ENCODE data around the gene INPP5A.
"Not testable (repeated sequence)": the region's sequence is repeated elsewhere in the genome, so short reads cannot be mapped to it uniquely, and the experiment has no call there.

Gene INPP5A

DNA sequence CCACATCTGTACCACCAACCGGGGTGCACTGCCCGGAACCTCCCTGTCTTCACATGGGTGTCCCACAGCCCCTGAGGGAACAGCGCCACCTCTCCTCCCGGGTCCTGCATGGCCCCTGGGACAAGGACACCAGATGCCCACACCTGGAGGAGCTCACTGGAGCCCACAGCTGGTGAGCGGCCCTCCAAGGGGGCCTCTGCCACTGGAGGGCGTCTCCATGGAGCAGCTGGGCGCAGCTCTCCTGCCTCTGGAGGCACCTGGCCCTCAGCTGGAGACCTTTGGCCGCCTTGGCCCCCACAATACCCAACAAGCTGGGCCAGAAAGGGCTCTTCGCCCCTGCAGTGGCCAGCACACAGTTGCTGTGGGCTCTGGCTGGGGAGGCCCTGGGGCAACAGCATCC, 255.6 kb downstream of the INPP5A start:
- DNase-seq: no peak

DNA sequence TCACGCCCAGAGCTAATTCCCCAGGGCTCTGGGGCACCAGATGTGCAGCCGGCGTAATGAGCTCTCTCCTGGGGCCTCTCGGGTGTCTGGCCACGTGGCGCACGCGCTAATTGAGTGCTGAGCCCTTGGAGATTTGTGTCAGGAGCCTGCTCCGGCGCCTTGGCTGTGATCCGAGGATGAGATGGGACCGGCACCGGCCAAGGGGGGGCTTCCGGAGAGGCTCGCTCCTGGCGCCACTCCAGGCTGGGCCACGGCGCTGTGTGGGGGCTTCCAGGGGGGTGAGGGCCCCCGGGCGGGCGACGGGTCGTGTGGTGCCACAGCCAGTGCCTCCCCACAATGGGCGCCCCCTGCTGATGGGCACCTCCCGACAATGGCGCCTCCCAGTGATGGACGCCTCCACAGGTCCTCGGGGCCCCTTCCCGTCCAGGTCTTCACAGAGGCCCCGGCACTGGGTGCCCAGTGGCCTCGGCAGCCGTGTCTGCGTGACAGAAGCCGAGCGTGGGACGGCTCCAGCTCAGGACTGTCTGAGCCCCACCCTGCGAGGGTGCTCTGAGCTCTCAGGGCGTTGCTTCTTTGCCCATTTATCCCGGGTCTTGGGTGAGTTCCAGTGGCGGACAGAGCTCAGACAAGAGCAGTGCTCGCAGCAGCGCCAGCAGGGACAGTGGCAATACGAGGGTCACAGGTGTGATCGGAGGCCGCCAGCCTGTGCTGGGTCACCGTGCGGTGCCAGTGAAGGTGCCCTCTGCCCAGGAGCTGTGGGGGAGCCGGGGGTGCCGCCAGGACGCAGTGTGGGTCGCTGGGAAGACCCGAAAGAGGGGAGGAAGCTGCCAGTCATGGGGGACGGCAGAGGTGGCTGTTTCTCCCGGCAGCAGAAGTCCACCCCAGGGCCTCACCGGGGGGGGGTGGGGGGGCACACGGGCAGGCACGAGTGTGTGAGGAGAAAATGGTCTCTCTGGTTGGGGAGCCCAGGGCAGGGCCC, 256.6 kb downstream of the INPP5A start:
- no peak for DNase-seq

- DNase-seq: no peak
Observed at GRCh38 chr10:132796846-132797245, 259.3 kb downstream of the INPP5A start.

DNA sequence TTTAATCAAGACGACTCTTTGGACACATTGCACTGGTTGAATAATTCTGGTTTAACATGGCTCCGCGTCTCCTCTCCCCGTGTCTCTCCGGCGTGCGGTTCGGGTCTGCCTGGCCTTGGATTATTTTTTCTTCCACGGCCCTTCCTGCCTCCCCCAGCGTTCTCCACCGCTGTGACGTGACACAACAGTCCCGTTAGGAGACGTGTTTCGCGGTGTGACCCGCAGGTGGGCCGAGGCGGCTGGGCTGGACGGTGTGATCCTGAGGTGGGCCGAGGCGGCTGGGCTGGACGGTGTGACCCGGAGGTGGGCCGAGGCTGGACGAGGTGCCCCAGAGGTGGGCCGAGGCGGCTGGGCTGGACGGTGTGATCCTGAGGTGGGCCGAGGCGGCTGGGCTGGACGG, 260.4 kb downstream of the INPP5A start:
- not testable (repeated sequence) for DNase-seq

DNA sequence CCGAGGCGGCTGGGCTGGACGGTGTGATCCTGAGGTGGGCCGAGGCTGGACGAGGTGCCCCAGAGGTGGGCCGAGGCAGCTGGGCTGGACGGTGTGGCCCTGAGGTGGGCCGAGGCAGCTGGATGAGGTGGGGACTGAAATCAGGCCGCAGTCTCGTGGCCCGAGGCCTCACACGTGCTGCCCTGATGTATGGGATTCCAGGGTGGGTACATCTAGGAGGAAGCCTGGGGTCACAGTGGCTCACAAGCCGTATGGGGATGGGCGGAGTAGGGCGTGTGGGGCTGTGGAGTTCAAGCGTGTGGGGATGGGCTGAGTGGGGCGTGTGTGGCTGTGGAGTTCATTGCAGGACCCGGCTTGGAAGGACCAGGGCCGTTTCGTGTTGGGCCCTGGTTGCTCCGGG, 260.8 kb downstream of the INPP5A start:
- DNase-seq: no peak

DNA sequence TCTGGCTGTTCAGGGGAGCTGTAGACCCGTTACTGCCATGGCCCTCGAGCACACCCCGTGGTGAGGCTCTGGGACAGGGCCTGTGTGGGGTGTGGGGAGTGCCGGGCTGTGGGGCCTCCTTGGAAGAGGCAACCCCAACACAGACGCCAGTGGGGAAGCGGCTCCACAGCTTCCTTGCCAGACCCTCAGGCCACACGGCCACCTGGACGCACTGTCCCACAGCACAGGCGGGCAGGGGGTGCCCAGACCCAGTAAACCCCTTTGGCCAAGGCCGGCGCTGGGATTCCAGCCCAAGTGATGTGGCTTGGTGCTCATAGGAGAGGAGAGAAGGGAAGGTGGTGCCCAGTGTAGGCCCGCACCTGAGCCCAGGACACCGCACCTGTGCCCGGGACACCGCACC, 261.3 kb downstream of the INPP5A start:
- DNase-seq: no peak

GRCh38 chr10:132799865-132800264, 262.3 kb downstream of the INPP5A start:
- no peak for DNase-seq

- no peak for DNase-seq
Observed at GRCh38 chr10:132802048-132802447, 264.5 kb downstream of the INPP5A start.

DNA sequence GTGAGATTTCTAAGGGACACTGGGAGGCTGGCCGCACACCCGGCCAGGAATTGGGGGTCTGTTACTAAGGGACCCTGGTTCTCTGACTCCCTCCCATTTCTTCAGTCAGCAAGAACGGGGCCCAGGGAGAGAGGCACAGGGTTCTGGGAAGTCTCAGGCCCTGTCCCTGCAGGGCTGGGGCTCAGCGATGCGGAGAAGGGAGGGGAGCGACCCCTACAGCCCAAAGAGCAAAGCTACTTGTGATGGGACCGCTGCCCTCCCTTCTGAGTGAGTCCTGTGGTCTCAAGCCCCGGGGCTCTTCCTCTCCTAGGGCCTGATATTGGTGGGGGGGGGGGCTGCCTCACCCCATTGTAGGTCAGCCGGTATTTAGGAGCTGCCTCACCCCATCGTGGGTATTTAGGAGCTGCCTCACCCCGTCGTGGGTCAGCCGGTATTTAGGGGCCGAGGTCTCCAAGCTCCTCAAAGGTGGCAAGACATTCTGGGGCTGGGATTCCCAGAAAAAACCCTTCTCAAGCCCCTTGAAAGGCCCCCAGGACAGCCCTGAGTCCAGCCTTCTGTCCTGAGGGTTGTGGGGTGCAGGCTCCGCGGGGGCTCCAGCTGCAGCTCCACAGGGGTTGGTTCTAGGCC, 265.2 kb downstream of the INPP5A start:
- no peak for DNase-seq

DNA sequence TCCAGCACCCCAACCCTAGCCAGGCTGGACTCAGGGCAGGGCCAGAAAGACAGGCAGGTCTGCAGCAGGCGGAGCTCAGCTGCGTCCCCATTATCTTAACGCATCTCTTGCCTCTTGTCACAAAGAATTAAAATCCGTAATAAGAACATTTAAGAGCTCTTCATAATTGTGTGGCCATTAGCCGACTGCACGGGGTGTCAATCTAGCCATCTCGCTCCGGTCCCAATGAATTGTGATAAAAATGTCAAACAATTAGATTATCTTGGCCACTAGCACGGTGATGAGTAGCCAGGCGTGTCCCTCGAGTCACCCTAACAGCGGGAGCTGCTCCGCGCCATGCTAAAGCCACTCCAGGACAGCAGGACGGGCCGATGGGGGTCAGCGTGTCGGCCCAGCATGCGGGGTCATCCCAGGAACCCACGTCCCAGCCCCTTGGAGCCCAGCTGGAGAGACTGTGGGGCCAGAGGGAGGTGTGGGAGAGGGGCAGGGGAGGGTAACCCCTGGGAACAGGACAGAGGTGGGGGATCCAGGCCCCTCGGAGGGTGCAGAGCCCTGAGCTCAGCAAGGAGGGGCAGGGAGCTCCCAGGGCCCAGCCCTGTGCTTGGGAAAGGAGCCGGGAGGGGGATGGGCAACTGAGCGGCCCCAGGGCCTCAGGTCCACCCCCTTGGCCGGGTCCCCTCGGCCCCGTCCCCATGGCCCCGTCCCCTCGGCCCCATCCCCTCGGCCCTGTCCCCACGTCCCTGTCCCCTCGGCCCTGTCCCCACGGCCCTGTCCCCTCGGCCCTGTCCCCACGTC, 266.0 kb downstream of the INPP5A start:
- no peak for DNase-seq

DNA sequence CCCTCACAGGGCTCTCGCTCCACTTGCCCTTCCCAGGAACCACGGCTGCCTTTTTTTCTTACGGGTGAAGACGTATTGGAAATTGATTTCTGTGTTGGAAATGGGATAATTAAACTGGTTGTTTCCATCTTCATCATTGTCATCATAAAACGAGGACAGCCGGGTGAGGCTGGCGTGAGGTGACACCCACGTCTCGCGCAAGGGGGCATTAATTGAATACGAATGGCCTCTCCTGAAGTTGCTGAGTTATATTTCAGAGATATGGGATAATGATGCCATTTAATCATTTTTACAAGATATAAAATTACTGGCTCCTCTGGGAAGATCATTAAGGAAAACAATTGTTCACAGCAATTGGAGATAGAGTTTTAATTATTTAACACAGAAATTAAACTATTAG, 266.7 kb downstream of the INPP5A start:
- no peak for DNase-seq

DNA sequence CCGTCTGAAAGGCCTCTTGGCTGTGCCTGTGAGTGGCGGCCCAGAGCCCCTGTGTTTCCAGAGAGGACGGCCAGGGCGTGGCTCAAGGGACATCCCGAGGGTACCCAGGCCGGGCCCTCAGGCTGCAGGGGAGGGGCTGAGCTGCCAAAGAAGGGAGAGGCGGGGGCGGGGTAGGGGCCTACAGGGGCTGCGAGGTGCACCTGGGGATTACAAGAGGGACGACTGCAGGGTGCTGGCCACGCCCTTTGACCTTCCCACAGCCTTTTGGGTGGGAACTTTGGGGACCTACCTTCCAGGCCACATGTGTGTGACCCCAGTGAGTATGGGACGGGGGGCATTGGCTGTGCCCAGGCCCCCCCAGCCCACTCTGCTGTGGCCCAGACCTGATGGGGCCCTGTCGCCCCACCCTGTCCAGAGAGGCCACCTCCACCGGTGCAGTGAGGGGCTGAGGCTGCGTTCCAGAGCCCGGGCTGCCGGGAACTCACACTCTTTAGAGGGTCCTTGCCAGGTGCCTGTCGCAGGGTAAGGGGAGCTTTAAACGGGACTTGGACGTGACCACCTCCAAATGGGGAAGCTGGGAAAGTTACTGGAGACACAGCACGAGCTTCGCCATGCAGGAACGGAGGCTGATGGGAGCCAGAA, 267.3 kb downstream of the INPP5A start:
- no peak for DNase-seq

- no peak for DNase-seq
Observed at GRCh38 chr10:132805599-132805998, 268.0 kb downstream of the INPP5A start.

DNA sequence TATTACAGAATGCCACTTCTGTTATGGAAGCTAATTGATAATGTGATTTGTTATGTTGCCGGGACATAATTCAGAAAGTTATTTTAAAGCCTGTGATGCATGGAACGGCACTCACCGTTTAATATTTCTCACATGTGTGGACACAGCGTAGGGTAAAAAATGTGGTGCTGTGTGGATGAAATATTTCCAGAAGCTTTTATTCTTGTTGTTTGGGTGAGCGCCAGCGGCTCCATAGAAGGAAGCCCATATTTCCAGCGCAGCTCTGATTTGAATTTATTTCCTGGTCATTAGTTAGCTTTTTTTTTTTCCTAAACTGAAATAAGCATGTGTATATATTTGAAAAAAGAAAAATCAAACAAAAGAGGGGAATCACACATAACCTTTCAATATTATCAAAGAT, 268.5 kb downstream of the INPP5A start:
- no peak for DNase-seq

- DNase-seq: no peak
Observed at GRCh38 chr10:132806561-132807003, 269.0 kb downstream of the INPP5A start.

DNA sequence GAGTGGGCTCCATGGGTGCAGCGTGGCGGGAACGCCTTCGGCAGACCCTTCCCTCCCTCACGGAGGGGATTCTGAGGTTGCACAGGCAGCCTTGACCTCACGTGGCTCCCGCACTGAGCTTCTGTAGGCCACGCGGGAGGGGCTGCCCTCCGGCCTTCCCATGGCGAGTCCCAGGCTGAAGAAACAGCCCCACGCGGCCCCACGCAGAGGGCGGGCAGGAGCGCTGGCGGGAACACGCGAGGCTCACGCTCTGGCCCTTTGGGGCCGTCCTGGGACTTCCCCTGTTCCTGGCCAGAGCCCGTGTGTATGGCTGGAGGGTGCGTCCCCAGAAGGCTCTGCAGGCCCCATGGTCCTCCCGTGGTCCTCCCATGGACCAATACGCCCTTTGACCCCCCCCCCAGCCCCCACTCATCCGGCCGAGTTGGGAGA, 270.0 kb downstream of the INPP5A start:
- DNase-seq: no peak

DNA sequence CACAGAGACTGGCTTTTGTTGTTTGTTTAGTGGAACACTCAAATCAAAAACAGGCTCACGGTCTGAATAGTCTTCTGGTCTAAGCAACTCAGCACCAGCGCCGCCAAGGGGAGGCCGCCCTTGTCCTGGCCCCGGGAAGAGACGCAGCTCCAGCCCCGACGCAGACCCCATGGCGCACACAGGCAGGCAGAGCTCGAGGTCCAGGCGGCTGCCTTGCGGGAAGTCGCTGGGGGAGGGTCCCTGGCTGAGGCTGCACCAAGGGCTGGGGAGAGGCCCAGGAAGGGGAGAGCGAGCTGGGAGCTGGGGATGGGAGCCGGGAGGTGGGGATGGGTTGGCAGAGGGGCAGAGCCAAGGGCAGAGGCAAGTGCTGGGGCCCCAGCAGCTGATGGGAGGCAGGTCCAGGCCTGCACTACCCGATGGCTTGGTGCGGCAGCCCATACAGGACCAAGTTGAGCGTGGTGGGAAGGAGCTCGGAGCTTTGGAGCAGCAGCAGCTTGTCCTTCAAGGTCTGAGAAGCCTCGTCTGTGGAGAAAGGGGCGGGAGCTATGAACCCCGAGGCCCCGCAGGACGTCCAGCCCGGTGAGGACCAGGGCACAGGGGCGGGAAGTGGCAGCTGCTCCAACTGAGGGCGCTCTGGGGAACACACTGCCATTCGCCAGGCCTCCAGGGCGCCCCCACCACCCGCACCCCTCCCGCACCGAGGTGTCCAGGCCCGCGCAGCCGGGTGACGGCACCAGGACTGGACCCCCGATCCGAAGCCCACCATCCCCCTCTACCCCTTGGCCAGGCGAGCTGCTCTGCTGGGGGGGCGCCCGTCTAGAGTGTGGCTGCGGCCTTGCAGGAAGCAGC, 271.0 kb downstream of the INPP5A start:
- DNase-seq: no peak

DNA sequence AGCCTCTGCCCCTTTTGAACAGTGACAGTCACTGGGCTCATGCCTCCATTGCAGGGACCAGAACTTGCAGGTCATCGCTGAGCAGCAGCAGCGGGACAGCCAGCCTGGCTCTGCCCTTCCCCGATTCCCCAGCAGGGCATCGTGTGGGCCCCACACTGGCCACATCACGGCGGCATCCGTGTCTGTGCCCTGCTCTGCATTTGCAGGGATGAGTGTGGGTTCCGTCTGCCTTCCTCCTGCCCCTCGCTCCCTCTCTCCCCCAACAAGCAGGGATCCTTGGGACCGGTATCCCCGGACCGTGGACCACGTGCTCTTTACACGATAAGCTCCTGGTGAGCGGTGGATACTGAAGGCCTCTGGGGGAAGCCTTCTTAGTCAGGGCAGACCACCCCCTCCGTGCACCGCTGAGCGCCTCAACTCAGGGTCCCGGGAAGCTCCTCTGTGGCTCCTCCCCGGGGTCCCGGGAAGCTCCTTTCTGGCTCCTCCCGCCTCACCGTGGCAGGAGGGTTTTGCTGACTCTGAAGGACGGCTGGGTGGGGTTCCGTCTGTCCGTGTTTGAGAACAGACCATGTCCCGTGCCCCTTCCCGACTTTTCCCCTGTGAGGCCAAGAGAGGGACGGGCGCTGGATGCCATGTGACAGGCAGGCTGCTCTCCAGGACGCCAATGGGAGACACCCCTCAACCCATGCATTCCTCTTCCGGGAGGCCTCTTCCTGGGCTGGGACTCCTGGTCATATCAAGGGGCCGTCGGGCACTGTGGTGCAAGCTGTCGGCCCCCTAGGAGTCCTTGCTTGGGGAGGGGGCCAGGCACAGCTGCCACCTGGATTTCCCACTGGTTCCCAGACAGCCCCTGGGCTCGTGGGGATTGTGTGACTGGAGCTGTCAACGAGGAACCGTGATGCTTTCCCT, 271.9 kb downstream of the INPP5A start:
- DNase-seq: no peak

DNA sequence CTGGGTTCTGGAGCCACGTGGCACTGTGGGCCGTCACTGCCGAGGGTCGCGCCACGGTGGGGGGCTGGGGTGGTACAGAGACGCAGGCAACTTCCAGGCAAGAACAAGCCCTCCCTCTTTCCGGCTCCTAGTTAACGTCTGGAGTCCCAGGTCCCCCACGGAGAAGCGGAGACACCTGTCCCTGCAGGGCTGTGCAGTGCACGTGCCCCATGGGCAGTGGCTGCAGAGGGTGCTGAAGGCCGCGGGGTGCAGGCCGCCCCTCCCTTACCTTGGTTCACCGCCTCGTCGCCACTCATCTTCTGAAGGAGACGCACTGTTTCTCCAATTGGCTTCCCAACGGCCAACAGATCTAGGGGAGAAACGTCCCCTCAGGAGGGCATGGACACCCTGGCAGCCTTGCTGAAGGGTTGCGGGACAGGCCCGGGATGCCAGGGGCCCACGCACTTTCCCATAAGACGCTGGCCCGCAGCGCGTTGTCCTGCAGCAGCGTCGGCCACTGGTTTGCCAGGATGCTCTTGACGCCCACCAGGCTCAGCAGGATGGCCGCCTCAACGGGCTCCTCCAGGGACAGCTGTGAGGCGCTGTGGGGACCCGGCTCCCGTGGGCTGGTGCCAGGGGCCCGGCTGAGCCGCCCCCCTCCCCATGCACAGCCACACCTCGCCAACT, 272.7 kb downstream of the INPP5A start:
- DNase-seq: no peak

Measured in hippocampal formation (tissue), 2 donors.